ENCODE data around the gene CCK.

DNA sequence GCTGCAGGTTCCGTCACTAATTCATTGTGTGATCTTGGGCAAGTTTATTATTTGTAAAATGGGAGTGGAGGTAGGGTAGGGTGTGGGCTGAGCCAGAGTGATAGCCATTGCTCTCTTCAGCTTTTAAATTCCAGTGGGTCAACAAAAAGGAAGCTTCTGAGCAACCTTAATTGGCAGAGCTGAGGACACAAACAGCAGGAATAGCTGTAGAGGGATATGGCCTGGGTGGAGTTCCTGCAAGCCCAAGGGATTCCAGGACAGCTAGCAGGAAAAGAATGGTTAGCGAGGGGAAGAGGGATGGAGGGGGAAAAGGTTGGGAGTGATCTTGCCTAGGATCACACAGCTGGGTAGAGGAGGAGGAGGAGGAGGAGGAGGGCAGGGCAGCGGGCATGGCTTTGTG, 11.4 kb downstream of the CCK start:
- TF ChIP-seq, protein P1, sequence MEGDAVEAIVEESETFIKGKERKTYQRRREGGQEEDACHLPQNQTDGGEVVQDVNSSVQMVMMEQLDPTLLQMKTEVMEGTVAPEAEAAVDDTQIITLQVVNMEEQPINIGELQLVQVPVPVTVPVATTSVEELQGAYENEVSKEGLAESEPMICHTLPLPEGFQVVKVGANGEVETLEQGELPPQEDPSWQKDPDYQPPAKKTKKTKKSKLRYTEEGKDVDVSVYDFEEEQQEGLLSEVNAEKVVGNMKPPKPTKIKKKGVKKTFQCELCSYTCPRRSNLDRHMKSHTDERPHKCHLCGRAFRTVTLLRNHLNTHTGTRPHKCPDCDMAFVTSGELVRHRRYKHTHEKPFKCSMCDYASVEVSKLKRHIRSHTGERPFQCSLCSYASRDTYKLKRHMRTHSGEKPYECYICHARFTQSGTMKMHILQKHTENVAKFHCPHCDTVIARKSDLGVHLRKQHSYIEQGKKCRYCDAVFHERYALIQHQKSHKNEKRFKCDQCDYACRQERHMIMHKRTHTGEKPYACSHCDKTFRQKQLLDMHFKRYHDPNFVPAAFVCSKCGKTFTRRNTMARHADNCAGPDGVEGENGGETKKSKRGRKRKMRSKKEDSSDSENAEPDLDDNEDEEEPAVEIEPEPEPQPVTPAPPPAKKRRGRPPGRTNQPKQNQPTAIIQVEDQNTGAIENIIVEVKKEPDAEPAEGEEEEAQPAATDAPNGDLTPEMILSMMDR (IDR thresholded peaks at IDR 0.05), result no peak
- TF ChIP-seq POLR2A (IDR thresholded peaks at IDR 0.05), result no peak
